ENCODE measurements around the gene E2F6. TPM values are rescaled to one million over a fixed set of nuclear protein-coding genes. Genes with fewer than 3 reads are reported as not detected.

Gene E2F6
- polyA plus RNA-seq, 3 donors = 3.5 to 6.4 (median 3.7) TPM

- Histone ChIP-seq H3K36me3 (replicated peaks in 1 of 2; ENCODE audit: control insufficient read depth in 1 of 2, insufficient read depth in 2 of 2, low read length in 2 of 2) (no peaks in the 10 kb centered on the region), H3K4me3 (replicated peaks in 1 of 3; ENCODE audit: low read depth in 2 of 3, low read length in 3 of 3) (no peak overlapping the region), H3K79me2 (ENCODE audit: insufficient read depth, low read length) (no peaks in the 10 kb centered on the region), H3K9ac (ENCODE audit: insufficient read depth, low read length, poor library complexity, severe bottlenecking) (no peak overlapping the region), H3K4me1 (ENCODE audit: control insufficient read depth in 1 of 2, insufficient read depth in 2 of 2, low read length in 2 of 2) (no peaks in the 10 kb centered on the region), H3K27ac (ENCODE audit: low read depth in 1 of 2, low read length in 2 of 2) (no peak overlapping the region), H2AFZ (ENCODE audit: insufficient read depth, low read depth, low read length, poor library complexity, severe bottlenecking) (no peak overlapping the region), H3K27me3 (ENCODE audit: control insufficient read depth in 2 of 2, insufficient read depth in 2 of 2, low read length in 2 of 2) (no peaks in the 10 kb centered on the region), H3K4me2 (replicated peaks; ENCODE audit: extremely low read depth, low read length, poor library complexity, severe bottlenecking) (no peak overlapping the region), H3K9me3 (replicated peaks in 1 of 2; ENCODE audit: control insufficient read depth in 1 of 2, insufficient read depth in 1 of 2, low read length in 2 of 2) (no peaks in the 10 kb centered on the region), H4K20me1 (ENCODE audit: insufficient read depth, low read length) (no peaks in the 10 kb centered on the region)
- no peak overlapping the region for H3K27ac Mint-ChIP-seq
- no peak overlapping the region for H3K4me3 Mint-ChIP-seq
- no peaks in the 10 kb centered on the region for H3K9me3 Mint-ChIP-seq
- no peaks in the 10 kb centered on the region for H3K36me3 Mint-ChIP-seq
- intact Hi-C loops (cut with micrococcal nuclease) = no loop called here
- 100% methylated on average over 3 of the region's 5 CpGs for WGBS (ENCODE audit: insufficient coverage)
- peaks cover 8 to 17% (median 13%) of the 10 kb centered on the region in 3 donors for H3K27me3 Mint-ChIP-seq (ENCODE audit: low read depth in 3 of 3)
- no peak for TF ChIP-seq CTCF (IDR thresholded peaks at IDR 0.05)
- H3K4me1 Mint-ChIP-seq = no peaks in the 10 kb centered on the region
- DNase-seq = no peak
These were observed 47.4 kb upstream of the E2F6 start for GRCh38 chr2:11513319-11513718.

- Histone ChIP-seq H4K20me1 (ENCODE audit: insufficient read depth, low read length) (no peaks in the 10 kb centered on the region), H3K4me3 (replicated peaks in 1 of 3; ENCODE audit: low read depth in 2 of 3, low read length in 3 of 3) (no peak overlapping the region), H3K9me3 (replicated peaks in 1 of 2; ENCODE audit: control insufficient read depth in 1 of 2, insufficient read depth in 1 of 2, low read length in 2 of 2) (no peaks in the 10 kb centered on the region), H3K4me2 (replicated peaks; ENCODE audit: extremely low read depth, low read length, poor library complexity, severe bottlenecking) (no peak overlapping the region), H3K79me2 (ENCODE audit: insufficient read depth, low read length) (no peaks in the 10 kb centered on the region), H2AFZ (ENCODE audit: insufficient read depth, low read depth, low read length, poor library complexity, severe bottlenecking) (no peak overlapping the region), H3K4me1 (ENCODE audit: control insufficient read depth in 1 of 2, insufficient read depth in 2 of 2, low read length in 2 of 2) (no peaks in the 10 kb centered on the region), H3K36me3 (replicated peaks in 1 of 2; ENCODE audit: control insufficient read depth in 1 of 2, insufficient read depth in 2 of 2, low read length in 2 of 2) (no peaks in the 10 kb centered on the region), H3K27me3 (ENCODE audit: control insufficient read depth in 2 of 2, insufficient read depth in 2 of 2, low read length in 2 of 2) (no peaks in the 10 kb centered on the region), H3K9ac (ENCODE audit: insufficient read depth, low read length, poor library complexity, severe bottlenecking) (no peak overlapping the region), H3K27ac (ENCODE audit: low read depth in 1 of 2, low read length in 2 of 2) (no peak overlapping the region)
- no peaks in the 10 kb centered on the region for H3K4me1 Mint-ChIP-seq
- H3K27ac Mint-ChIP-seq = no peak overlapping the region
- no peak overlapping the region for H3K4me3 Mint-ChIP-seq
- H3K9me3 Mint-ChIP-seq = no peaks in the 10 kb centered on the region
- no peak for DNase-seq
- intact Hi-C loops (cut with micrococcal nuclease) = no loop called here
- no peaks in the 10 kb centered on the region for H3K36me3 Mint-ChIP-seq
- TF ChIP-seq CTCF (IDR thresholded peaks at IDR 0.05) = no peak
- WGBS (ENCODE audit: insufficient coverage) = 72% methylated on average over 2 of the region's 5 CpGs
- H3K27me3 Mint-ChIP-seq (ENCODE audit: low read depth in 3 of 3) = peaks cover 8 to 17% (median 14%) of the 10 kb centered on the region in 3 donors
These were observed 46.5 kb upstream of the E2F6 start for GRCh38 chr2:11512431-11512830.

All from CD14-positive monocyte (primary cell).